ENCODE data around the gene MOSMO. TPM values are rescaled to one million over a fixed set of nuclear protein-coding genes. Genes with fewer than 3 reads are reported as not detected.
"Not testable (repeated sequence)": the region's sequence is repeated elsewhere in the genome, so short reads cannot be mapped to it uniquely, and the experiment has no call there.

MOSMO gene
- 5.8 and 11.1 TPM in 2 replicates for total RNA-seq (2014; rRNA removed; shearing (Covaris generic))

DNA sequence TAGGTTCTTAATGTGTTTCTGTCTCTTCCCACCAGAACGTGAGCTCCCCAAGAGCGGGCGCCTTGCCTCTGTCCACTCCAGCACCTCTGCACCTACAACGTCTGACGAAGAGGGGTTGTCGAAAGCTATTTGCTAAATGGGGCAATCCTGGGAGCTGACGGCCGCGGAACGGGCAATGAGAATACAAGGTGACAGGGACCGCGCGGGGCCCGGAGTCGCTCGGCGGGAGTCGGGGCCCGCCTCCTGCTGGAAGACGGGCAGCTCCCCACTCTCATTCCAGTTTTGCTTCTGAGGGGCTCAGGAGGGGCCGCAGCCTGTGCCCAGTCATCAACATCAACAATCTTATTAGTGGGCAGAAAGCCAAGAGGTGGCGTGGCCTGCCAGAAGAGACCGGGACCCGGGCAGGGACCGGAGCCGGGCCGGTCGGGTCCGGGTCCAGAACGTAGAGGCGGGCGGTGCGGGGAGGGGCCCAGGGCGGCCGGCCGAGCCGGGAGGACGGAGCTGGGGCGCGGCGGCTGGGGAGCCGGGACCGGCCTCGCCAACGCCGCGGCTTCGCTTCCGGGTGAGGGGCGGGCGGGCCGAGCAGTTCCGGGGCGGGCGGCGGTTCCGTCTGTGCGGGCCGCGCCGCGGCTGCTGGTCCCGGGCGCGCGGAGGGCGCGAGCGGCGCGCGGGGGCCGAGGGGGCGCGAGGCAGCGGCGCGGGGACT, at the start of gene MOSMO:
TSS of gene MOSMO (plus strand) at position 603 of the 706 bp plus-strand sequence. CDS start 191 bp downstream, outside the sequence.
- DNase-seq (ENCODE audit: low read depth) = peak; percentile 73

DNA sequence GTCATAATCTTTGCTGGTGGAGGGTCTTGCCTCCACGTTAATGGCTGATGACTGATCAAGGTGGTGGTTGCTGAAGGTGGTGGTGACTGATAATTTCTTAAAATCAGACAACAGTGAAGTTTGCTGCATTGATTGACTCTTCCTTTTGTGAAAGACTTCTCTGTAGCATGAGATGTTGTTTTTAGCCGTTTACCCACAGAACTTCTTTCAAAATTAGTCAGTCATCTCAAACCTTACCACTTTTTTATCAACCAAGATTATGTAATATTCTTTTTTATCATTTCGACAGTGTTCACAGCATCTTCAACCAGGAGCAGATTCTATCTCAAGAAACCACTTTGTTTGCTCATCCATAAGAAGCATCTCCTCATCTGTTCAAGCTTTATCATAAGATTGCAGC, 48.9 kb upstream of the MOSMO start:
- no peak for DNase-seq (ENCODE audit: low read depth)

DNA sequence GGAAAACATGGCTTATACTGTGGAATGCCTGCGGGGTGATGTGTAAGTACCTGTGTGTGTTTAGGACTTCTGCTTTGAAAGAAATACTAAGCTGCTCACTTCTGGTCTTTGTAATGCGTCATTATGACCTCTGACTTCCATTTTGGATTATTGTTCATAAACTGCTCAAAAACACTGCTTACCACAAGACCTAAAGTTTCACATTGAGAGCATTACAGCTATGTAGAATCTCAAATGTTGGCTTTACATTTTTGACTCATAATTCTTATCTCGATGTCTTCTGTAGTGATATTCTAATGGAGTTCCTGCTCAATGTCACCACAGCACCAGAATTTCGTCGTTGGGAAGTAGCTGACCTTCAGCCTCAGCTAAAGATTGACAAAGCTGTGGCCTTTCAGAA, 45.4 kb upstream of the MOSMO start:
- no peak for DNase-seq (ENCODE audit: low read depth)

DNA sequence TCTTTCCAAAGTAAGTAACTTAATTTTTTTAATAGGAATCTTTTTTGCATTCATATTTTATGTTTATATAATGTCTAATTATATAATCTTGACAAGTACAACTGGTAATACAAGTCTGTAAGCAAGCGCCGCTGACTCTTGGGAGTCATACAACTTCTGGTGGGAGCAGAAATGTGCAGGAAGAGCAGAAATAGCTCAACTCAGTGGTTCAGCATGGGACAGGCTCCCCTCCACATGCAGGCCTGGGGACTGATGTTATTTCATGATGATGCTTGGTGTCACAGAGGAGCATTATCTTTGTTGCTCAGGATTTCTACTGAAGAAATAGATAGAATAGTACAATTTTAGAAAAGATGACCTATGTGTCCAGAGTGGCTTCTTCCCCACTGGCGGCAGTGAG, 44.0 kb upstream of the MOSMO start:
- no peak for DNase-seq (ENCODE audit: low read depth)

DNA sequence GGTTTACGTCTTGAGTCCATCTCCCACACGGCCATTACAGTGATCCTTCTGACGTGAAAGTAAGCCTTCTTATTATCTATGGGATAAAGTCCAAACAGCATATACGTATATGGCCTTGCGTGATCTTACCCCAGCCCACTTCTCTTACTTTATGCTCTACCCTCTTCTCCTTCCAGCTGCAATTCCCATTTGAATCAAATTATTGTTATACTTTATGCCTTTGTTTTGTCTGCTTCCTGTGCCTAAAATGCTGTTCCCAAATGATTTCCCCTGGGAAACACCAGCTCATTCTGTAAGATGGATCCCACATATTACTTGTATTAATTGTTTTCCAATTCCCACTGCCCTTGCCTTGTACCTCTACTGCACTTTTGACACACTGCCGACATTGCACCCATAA, 43.6 kb upstream of the MOSMO start:
- DNase-seq (ENCODE audit: low read depth) = no peak

DNA sequence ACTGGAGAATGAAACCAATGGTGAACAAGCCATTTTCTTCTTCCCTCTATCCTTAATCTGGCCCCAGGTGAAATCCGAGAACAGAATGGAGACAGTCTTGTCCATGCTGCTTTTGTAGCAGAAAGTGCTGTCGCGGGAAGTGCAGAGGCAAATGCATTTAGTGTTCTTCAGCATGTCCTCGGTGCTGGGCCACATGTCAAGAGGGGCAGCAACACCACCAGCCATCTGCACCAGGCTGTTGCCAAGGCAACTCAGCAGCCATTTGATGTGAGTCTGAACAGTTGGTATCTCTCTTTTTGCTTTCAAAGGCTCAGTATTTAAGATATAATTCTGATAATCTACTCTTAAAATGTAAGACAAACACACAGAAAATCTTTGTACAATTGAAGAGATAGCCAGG, 36.1 kb upstream of the MOSMO start:
- no peak for DNase-seq (ENCODE audit: low read depth)

DNA sequence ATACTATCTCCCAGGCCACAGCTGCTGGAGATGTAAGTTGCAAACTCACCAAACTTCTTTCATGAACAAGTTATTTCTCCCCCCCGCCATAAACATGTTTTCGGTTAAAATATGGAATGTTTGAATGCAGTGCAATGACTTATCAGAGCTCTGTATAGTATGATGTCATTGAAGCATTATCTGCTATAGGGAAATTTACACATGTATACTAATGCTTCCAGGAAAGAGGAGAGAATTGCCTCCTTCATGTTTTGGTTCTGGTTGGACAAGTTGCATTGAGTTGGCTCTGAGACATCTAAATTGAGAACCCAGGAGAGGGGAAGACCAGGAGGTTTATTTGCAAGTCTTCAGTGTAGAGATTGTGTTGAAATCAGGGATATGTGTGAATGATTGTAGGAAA, 34.0 kb upstream of the MOSMO start:
- DNase-seq (ENCODE audit: low read depth) = no peak

DNA sequence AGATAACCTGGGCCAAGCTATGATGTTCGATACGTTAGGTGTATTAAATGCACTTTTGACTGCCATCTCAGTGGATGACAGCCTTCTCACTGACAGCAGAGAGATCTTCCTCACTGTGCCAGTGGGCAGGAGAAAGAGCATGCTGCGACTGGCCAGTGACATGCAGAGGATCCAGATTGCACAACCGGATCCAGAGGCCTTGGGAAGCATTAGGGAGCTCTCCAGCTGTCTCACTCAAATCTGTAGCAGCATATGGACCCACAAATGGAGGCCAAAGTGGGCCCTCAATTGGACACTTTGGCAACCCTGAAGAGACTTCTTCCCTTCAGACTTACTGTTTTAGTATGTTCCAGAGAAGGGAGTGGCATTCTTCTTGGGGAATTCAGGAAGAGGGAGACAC, 27.9 kb upstream of the MOSMO start:
- no peak for DNase-seq (ENCODE audit: low read depth)

DNA sequence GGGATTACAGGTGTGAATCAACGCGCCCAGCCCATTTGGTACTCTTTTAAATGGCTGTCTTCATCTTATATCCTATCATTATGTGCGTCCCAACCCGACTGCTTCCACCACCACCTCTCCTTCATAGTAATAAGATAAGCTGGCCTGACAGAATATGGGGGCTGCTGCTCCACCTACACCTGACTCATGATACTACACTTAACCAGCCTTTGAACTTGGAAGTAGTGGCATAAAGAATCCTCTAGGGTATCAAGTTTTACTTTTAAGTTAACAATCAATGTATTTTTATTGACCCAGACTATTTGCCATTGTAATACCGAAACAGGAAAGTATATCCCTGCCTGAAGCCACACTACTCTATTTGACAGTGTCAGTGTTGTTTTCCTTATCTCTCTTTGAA, 25.8 kb upstream of the MOSMO start:
- no peak for DNase-seq (ENCODE audit: low read depth)

DNA sequence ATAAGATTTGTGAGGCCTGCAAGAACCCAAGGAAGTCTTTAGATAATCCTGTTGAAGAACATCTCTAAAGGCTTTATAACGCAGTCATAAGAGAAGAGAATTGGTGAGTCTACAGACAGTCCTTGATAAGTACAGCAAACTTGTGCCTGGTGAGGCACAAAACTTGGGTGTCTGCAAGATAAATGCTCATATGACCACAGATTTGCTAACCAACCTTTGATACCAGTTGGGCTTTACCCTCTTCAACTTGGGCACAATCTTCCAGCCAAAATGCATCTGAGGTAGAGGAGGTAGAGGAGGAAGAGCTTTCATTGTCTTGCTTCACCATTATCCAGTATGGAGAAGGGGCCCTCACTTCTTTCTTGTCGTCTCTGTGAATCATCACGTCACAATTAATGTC, 23.8 kb upstream of the MOSMO start:
- no peak for DNase-seq (ENCODE audit: low read depth)

DNA sequence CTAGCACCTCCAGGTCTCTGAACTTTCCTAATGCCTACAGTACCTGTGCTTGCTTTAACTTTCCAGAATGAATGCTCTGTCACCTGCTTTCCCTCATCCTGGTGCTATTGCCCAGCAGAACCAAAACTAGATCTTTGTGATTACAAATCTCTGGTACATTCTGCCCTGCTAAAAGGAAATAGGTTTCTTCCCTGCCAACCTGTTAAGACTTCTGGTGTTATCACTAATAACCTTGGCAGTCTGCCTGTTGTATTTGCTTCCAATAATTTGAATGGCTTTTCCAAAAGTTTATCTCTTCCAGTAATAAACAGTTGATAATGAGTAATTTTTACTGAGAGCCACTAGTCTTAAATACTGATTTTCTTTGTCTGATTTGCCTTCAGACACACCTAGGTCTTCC, 22.4 kb upstream of the MOSMO start:
- no peak for DNase-seq (ENCODE audit: low read depth)

DNA sequence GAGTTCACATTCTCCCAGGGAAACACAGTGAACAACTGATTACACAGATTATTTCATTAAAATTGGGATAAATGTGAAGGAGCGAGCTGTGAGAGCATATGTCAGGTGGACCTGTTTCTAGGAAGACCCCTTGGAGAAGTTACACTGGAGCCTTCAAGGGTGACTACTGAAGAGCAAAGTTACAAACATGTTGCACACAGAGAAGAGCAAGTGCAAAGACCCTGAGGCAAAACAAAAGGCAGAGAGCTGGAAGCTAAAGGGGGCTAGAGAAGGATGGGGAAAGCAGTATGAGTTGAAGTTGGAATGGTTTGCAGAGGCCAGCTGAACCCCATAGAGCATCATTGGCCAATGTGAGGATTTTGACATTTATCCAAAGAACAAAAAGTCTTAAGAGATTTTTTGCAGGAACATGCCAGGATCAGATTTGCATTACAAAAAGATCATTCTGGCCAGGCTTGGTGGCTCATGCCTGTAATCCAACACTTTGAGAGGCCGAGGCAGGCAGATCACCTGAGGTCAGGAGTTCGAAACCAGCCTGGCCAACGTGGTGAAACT, 21.1 kb upstream of the MOSMO start:
- DNase-seq (ENCODE audit: low read depth) = no peak

DNA sequence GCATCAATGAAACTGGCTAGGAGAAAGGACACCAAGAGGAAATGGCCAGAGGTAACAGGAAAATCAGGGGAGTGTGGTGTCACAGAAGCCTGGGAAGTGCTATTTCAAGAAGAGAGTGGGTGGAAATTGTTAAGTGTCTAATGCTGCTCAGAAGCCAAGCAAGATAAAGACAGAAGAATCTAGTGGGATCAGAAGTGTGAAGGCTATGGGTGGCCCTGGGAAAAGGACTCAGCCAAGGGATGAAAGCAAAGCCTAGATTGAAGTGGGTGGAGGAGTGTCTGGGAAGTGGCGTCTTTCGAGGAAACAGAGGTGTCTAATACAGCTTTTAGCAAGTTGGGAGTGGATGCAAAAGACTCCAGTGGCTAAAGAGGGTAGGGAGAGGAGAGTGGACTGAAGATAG, 20.4 kb upstream of the MOSMO start:
- DNase-seq (ENCODE audit: low read depth) = no peak

DNA sequence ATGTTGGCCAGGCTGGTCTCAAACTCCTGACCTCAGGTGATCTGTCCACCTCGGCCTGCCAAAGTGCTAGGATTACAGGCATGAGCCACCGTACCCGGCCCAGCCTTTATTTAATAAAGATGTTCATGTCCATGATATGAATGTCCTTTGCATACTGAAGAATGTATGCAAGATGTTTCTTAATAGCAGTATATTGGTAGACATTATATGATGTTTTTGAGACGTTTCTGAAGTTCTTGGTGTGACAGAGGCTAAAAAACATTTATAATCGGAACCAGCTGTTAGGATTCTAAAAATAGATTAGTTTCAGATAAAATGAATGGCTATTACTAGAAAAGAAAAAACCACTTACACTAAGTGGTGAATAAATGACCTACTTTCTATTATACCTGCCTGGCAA, 18.8 kb upstream of the MOSMO start:
- no peak for DNase-seq (ENCODE audit: low read depth)

DNA sequence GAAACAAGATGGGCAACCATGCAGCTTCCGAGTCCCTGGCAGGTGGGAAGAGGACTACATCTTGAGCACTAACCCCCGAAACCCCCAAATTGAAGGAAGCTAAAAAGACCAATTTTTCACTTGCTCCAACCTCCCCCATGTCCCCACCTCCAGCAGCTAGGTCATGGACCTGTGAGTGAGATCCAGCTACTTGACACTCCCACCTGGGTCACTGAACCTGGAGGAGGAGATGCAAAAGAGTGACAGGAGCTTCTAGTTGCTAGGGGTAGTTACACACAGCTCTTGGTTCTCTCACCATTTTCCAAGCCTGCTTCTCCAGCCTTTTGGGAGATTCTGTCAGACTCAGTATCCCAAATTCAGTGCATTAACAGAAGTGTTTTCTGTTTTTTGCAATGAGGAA, 18.2 kb upstream of the MOSMO start:
- DNase-seq (ENCODE audit: low read depth) = no peak

DNA sequence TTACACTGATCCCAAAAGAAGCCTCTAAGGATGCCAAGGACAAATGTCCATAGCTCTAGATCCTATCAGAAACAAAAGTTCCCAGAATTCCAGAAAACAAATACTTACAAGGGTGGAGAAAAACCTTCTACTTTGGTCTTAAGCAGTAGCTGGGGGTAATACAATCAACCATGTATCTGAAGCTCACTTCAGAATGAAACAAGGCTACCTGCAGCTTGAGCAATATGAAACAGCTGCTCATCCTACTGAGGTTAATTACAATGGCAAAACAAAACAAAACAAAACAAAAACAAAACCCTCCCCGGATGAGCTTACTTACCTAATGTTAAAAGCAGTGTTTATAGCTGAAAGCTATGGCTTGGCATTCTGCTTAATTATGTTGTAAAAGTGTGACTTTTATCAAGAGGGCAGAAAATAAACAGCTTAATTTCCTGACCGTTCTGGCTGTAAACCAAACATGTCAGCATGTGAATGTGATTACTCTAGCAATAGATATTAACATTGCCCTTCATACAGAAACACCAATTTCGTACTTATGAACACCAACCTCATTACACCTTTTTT, 17.4 kb upstream of the MOSMO start:
- no peak for DNase-seq (ENCODE audit: low read depth)

DNA sequence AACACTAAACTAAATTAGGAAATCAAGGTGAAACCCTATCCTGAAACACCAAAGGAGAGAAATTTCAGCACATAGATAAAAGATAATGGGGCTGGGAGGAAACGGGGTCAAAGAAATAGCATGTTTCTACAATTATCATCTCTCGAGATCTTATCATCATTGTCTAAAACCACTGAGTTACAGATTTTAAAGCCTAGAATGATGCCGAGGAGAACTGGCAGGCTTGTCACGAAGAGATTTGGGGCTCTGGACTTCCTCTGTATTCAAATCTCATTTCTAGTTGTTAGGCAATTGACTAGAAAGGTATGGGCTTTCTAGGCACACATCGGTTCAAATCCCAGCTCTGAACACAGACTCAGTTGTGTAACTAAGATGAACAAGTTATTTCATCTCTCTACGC, 16.3 kb upstream of the MOSMO start:
- DNase-seq (ENCODE audit: low read depth) = no peak

DNA sequence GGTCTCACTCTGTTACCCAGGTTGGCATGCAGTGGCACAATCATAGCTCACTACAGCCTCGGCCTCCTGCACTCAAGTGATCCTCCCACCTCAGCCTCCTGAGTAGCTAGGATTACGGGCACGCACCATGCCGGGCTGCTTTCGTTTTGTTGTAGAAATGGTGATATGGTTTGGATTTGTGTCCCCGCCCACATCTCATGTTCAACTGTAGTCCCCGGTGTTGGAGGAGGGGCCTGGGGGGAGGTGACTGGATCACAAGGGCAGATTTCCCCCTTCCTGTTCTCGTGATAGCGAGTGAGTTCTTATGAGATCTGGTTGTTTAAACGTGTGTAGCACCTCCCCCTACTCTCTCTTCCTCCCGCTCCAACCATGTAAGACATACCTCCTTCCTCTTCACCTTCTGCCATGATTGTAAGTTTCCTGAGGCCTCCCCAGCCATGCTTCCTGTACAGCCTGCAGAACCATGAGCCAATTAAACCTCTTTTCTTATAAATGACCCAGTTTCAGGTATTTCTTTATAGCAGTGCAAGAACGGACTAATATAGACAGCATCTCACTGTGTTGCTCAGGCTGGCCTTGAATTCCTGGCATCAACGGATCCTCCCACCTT, 12.9 kb upstream of the MOSMO start:
- no peak for DNase-seq (ENCODE audit: low read depth)

DNA sequence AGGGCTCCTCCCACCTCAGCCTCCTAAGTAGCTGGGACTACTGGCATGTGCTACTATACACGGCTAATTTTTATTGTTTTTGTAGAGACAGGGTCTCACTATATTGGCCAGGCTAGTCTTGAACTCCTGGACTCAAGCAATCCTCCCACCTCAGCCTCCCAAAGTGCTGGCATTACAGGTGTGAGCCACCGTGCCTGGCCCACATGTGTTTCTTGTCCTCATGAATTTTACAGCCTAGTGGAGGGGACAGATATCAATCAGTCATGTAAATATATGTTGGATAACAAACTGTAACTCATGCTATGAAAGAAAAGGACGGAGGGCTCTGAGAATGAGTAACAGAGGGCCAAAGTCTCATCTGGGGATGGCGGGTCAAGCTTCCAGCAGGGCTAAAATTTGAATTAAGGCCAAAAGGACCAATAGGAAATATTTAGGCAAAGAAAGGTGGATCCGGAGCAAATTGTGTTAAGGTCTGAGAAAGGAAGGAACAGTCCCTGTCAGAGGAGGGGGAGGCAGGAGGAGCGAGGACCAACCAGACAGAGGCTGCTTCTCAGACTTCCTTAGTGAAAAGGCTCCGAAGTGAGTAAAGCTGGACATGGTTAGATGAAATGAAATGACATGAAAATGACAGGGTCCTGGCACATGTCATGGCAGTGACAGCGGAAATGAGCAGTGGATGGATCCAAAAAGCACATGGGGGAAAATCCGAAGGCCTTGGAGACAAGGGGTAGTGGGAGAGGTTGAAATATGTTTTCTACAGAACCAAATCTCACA, 10.8 kb upstream of the MOSMO start:
- no peak for DNase-seq (ENCODE audit: low read depth)

DNA sequence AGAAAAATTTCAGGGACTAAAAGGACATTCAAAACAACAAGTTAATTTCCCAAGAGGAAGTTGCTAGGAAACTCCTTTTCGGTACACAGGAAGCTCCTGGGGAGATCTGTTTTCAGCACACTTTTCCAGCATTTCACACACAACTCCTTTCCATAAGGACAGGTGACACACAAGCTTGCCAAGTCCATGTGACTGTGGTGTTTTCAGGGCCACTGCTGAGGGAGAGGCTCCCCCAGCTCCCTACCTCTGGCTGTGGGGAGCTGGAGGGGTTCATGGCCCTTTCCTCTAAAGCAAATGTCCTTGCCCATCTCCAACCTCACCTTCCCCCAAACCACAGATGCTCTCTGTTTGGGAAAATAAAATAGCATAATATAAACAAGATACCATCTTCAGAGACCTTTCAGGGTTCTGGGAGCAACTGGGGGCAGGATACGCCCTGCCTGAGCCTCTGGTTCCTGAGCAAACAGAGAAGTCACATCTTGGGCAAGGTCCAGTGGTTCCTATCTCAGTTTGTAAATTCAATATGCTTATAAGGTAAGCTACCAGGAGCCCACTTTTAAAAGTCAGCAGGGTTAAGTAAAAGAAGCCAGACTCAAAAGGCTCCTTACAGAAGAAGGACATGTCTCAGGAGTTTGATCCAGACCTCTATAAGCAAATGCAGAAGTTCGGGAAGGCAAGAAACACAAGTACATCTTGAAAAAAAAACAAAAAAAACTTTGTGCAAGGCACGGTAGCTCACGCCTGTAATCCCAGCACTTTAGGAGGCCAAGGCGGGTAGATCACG, 10.0 kb upstream of the MOSMO start:
- no peak for DNase-seq (ENCODE audit: low read depth)

DNA sequence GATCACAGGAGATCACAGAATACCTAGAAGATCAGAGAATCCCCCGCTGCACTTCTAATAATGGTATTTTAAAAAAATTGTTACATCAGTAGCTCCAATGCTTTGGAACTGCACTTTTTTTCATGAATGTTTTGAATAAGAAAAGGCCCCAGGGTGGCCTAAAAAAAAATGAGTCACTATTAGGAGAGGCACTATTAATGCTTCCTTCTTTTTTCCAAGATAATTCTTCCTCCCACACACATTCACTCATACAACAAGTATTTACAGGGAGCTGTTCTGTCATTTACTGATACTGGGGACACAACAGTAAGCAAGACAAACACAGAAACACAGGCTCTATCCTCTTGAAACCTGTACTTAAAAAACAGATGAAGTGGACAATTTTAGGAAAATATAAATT, 6.3 kb upstream of the MOSMO start:
- no peak for DNase-seq (ENCODE audit: low read depth)

DNA sequence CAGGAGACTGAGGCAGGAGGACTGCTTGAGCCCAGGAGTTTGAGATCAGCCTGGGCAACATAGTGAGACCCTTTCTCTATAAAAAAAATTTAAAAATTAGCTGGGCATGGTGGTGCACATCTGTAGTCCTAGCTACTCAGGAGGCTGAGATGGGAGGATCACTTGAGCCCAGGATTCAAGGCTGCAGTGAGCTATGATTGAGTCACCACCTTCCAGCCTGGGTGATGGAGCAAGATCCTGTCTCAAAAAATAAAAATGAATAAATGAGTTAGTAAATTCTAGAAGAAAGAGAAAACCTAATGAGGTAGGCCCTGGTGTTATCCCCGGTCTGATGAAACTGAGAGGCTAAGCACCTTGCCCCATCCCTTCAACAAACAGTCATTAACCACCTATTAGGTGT, 5.9 kb upstream of the MOSMO start:
- not testable (repeated sequence) for DNase-seq (ENCODE audit: low read depth)

All from Daoy (cell line).